ENCODE results near the gene NCAM1.

- TF ChIP-seq EP300 (IDR thresholded peaks at IDR 0.05): no peak
- no peak for TF ChIP-seq RCOR1 (IDR thresholded peaks at IDR 0.05; ENCODE audit: low read depth, low read length)
- no peak for TF ChIP-seq PBX3 (IDR thresholded peaks at IDR 0.05)
- TF ChIP-seq POLR2AphosphoS2 (conservative IDR thresholded peaks at IDR 0.05; ENCODE audit: low read length): no peak
- TF ChIP-seq REST (IDR thresholded peaks at IDR 0.05): no peak
- TF ChIP-seq HMGXB4 (CRISPR knock-in tag; IDR thresholded peaks at IDR 0.05; ENCODE audit: borderline replicate concordance): no peak
- no peak for TF ChIP-seq POLR2A (IDR thresholded peaks at IDR 0.05; ENCODE audit: low read length)
Measured at GRCh38 chr11:113043698-113044097, 82.5 kb downstream of the NCAM1 start.

Data from A549 (cell line).